HG03521 (cell line): ENCODE data around the gene BICC1.

Source experiments
- ATAC-seq: cut with Tn5 transposase; IDR thresholded peaks from one replicate; pipeline ENCODE4 v1.9.1; 2021; ENCODE audit warnings: mild to moderate bottlenecking, moderate library complexity; ENCODE audit not compliant: unreplicated experiment

The BICC1 gene

DNA sequence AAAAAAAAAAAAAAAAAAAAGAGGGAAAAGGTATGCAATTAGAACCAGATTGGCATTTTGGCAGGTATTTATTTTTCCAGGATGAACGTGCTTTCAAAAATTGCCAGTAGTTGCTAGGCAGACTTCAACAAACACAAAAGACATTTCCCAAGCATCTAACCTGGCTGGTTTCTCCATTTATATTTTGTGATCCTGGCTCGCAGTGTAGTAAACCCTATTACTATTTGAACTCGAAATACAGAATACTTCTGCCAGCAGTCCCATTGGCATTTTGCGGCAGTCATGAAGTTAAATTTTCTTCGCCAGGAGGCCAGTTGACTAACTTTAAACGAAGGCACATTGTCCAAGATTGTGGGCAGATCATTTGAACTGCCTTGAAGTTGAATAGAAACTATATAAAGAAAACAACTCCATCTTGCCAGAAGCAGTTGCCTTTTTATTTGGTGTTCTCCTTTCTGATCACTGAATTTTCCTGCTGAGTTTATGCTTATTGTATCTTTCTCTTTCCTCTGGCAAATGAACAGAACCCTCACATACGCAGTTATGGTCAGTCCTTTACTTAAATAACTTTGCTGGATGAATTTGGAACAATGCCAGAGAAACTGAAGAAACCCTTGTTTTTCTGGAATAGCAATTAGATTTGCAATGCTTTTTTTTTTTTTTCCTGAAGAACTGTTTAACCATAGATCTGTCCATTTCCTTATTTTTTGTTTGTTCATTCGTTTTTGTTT is 132.9 kb downstream of the BICC1 start:
- ATAC-seq: no peak

- ATAC-seq: no peak
Measured at GRCh38 chr10:58647376-58648112, 134.9 kb downstream of the BICC1 start.

GRCh38 chr10:58648131-58648530 is 135.5 kb downstream of the BICC1 start:
- ATAC-seq: no peak

DNA sequence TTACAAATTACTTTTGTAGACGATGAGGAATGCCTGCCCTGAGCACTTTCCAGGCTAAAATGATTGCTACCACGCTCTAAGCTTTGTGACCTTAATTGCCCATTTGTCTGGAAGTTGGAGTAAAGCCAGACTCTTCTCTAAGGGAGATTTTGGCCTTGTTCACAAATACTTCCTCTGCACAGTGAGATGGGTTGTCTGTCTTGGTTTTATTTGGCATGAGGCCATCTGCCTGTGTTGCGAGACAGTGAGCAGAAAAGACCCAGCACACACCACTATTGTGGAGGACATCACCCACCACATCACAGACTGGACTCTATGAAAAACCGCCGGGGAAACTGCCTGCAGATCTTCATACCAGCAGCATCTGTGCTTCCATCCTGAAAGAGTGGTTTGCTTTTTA is 138.4 kb downstream of the BICC1 start:
- ATAC-seq: no peak

DNA sequence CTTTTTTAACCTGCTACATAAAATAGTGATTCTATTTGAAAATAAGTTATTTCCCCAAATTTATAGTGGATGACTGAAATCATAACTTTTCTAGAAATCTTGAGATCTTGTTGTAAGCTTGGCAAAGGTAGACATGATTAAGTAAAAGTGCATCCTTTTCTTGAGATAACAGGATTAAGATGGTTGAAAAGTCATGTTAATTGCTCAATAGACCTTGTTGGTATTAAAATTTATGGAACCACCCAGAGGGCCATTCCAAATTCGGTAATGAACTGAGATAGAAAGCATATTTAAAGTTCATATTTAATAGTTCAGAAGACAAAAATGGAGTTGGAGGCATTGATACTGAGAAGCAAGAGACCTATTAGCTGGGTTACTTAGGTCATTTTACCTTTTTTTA is 139.1 kb downstream of the BICC1 start:
- ATAC-seq: no peak

GRCh38 chr10:58653139-58653538 is 140.5 kb downstream of the BICC1 start:
- ATAC-seq: no peak

DNA sequence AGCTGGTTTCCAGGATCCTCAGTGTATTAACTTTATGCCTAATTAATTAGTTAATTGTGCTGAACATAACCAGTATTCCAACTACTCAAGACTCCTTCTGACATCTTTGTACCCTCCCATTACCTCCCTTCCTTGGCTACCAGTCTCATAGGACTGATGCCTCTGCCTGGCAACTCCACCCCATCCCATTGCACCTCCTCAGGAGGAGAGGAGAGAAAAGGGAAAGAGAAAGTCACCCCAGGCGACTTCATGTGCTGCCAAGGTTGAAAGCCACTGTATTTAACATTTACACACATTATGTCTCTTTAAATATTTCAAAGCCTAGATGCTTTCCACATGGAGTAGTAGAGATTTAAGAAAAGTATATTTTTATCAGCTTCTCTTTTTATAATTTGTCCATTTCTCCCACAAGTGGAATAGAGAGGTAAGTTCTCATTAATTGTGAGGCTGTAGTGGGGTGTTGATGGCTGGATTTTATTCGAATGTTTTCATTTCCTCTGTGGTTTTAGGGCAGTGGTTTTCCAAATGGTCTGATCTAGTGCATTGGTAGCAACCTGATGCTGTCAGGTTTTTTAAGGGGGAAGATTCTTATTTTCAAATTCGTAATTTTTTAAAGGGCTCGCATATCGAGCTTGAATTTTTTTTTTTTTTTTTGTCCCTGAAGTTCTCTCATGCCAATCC is 148.0 kb downstream of the BICC1 start:
- no peak for ATAC-seq

DNA sequence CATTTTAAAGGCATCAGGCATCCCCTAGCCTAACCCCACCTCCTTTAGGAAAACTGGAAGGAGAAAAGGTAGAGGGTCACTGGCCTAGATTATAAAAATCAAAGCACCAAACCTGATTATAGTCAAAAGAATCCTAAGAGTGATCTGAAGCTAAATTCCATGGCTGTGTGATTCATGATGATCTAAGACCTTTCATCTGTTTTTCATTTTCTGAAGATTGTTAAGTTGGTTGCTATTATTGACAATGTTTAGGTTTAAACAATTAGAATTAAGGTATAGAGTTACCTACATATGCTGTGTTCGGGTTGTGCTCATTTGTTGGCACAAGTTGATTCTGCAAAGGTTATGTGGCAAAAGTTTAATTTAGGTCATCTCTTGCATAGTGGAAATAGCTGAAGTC is 148.7 kb downstream of the BICC1 start:
- ATAC-seq: no peak

- ATAC-seq: no peak
Measured at GRCh38 chr10:58661902-58662301, 149.2 kb downstream of the BICC1 start.

- ATAC-seq: no peak
Measured at GRCh38 chr10:58662314-58662713, 149.6 kb downstream of the BICC1 start.

DNA sequence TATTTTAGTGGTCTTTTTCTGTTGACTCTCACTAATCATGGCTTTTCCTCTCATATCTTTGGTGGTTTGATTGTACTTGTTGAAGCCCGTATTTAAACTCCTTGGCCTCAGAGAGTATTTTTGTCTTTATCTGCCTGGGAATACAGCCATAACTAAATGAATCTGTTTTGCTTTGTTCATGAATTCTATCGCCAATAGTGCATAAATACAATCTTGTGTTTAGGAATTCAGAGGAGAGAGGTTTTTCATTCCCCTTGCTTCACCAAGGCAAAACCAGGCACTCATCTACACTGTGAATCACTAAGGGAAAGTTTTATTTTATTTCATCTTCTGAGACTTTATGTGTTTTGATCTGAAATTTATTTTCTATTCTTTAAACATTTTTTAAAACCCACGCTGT is 152.7 kb downstream of the BICC1 start:
- ATAC-seq: no peak

GRCh38 chr10:58666024-58666423 is 153.4 kb downstream of the BICC1 start:
- ATAC-seq: no peak

- ATAC-seq: no peak
Measured at GRCh38 chr10:58667658-58668310, 155.1 kb downstream of the BICC1 start.

- no peak for ATAC-seq
Measured at GRCh38 chr10:58672845-58673244, 160.2 kb downstream of the BICC1 start.

- no peak for ATAC-seq
Measured at GRCh38 chr10:58674251-58674650, 161.6 kb downstream of the BICC1 start.

DNA sequence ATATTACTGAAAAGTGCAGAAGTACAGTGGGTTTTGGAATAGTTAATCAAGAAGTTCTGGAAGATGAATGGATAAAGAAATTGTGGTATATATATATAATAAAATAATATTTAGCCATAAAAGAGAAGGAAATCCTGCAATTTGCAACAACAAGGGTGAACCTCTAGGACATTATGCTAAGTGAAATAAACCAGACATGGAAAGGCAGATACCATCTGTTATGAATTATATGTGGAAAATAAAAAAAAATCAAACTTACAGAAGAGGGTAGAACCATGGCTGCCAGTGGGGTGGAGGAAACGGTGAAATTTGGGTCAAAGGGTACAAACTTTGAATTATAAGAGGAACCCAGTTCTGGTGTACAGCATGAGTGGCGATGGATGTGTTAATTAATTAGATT is 162.6 kb downstream of the BICC1 start:
- no peak for ATAC-seq

GRCh38 chr10:58691528-58691927 is 178.9 kb downstream of the BICC1 start:
- ATAC-seq: no peak

- ATAC-seq: no peak
Measured at GRCh38 chr10:58693919-58694318, 181.2 kb downstream of the BICC1 start.

DNA sequence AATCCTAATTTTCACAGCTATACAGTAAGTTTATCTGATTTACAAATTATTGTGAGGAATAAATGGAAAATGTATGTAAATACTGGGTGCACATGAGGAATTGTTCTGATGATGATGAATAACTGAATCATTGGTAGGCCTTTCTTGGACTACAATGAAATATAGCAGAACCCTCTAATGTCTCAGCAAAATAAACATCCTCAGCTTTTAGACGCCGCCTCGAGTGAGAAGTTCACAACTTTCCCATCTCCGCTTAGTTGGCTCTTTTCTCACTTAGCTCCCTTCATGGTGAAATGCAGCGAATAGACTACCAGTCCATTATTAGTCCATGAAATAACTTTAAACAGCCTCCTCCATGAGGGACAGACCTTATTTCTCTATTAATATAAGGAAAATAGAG is 182.3 kb downstream of the BICC1 start:
- ATAC-seq: no peak

- ATAC-seq: no peak
Measured at GRCh38 chr10:58696736-58697135, 184.1 kb downstream of the BICC1 start.

DNA sequence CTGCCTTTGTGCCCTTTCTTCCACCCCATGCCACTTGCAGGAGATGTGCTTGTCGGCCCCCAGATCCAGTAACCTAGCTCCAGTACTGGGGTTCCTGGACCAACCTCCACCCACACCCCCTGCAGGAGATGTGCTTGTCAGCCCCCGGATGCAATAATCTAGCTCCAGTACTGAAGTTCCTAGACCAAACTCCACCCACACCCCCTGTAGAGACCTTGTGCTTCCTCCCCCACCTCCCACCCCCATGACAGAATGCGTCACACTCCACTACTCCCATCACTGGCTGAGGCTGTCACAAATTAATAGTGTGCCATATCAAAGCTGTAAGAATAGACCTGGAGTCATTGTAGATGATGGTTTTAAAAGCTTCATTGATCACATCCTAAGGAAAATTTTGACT is 185.0 kb downstream of the BICC1 start:
- ATAC-seq: no peak
